Fibroblast of lung (primary cell): Measurements from ENCODE around the gene CCDC152.

Experiments
- EZH2 ChIP-seq: IDR thresholded peaks from 2 replicates; pipeline ENCODE4 v1.5.1; 2012; ENCODE audit warnings: low read length, control low read depth, mild to moderate bottlenecking; ENCODE audit errors: missing control alignments
- TF ChIP-seq, protein P1 (sequence below), 2 donors: IDR thresholded peaks in 1 of 2; conservative IDR thresholded peaks in 1 of 2; 1 replicate in 1 of 2; 2 replicates in 1 of 2; pipeline ENCODE4 v1.5.1; 2011 to 2012; ENCODE audit warnings: low read length in 2 of 2, control low read depth in 1 of 2, inconsistent platforms in 1 of 2, low read depth in 1 of 2, mild to moderate bottlenecking in 1 of 2

DNA sequence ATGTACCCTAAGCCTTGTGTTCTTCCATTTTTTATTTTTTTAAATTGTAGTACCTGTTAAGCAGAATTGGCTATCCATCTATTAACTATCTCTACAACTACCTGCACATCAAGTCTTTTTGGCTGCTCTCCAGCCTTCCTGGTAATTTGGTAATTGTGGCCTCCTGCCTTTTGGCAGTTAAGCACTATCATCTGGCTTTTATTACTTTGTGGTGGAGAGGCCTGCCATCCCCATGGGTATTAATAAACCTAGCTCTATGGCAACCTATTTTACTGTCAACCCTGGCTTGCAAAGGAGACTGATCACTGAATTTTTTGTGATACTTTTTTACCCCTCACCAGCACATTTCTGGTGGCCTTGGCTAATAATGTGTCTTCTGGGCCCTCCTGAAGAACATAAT lies 34.5 kb downstream of the CCDC152 start:
- TF ChIP-seq, protein P1, sequence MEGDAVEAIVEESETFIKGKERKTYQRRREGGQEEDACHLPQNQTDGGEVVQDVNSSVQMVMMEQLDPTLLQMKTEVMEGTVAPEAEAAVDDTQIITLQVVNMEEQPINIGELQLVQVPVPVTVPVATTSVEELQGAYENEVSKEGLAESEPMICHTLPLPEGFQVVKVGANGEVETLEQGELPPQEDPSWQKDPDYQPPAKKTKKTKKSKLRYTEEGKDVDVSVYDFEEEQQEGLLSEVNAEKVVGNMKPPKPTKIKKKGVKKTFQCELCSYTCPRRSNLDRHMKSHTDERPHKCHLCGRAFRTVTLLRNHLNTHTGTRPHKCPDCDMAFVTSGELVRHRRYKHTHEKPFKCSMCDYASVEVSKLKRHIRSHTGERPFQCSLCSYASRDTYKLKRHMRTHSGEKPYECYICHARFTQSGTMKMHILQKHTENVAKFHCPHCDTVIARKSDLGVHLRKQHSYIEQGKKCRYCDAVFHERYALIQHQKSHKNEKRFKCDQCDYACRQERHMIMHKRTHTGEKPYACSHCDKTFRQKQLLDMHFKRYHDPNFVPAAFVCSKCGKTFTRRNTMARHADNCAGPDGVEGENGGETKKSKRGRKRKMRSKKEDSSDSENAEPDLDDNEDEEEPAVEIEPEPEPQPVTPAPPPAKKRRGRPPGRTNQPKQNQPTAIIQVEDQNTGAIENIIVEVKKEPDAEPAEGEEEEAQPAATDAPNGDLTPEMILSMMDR (conservative IDR thresholded peaks at IDR 0.05 in 1 of 2, IDR thresholded peaks at IDR 0.05 in 1 of 2; ENCODE audit: low read depth in 1 of 2, low read length in 2 of 2): no peak
- no peak for TF ChIP-seq EZH2
